CD4-positive, alpha-beta T cell treated with Interleukin-17A for 1 hour (primary cell): ENCODE data around the gene COA7.
"Not testable (repeated sequence)": the region's sequence is repeated elsewhere in the genome, so short reads cannot be mapped to it uniquely, and the experiment has no call there.

ENCODE experiments used
- DNase-seq: peaks from one replicate; pipeline ENCODE4 v3.0.0-alpha.2; 2020

The COA7 gene

GRCh38 chr1:52697795-52698674 lies at the start of gene COA7:
TSS of gene COA7 (minus strand) at chr1:52698347. CDS start at chr1:52698326, 21 bp downstream.
- peak; percentile 68 for DNase-seq

DNA sequence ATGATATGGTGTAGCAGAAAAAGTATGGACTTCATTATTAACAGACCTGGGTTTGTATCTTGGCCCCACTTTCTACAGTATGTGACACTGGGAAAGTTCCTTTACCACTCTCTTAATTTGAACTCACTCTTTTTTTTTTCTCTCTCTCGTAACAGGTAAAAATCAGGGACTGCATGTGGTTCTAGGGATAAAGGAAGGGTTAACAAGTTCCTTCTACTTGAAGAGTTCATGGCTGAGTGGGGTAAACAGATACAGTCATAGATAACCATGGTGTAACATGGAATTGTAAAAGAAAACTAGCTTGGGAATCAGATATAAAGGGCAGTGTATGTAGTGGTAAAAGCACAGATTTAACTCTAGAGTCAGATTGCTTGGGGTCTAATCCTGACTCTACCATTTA lies 49.3 kb upstream of the COA7 start:
- no peak for DNase-seq

- DNase-seq = no peak
These were observed 48.0 kb upstream of the COA7 start for GRCh38 chr1:52746189-52746588.

DNA sequence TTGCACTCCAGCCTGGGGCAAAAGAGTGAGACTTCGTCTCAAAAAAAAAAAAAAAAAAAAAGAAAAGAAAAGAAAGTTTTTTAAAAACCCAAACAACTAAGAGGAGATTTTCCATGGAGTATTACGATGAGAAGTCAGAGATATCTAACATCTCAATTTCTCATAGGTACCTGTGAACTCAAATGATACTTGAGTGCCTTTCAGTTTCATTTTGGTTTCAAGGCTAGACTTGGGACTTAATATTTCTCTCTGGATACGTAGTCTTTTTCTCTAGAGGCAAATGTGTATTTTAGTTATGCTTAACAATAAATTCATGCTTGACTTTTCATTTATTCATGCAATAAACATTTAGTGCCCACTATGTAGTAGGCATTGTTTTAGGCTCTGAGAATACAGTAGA lies 43.1 kb upstream of the COA7 start:
- peak; percentile 4 for DNase-seq

DNA sequence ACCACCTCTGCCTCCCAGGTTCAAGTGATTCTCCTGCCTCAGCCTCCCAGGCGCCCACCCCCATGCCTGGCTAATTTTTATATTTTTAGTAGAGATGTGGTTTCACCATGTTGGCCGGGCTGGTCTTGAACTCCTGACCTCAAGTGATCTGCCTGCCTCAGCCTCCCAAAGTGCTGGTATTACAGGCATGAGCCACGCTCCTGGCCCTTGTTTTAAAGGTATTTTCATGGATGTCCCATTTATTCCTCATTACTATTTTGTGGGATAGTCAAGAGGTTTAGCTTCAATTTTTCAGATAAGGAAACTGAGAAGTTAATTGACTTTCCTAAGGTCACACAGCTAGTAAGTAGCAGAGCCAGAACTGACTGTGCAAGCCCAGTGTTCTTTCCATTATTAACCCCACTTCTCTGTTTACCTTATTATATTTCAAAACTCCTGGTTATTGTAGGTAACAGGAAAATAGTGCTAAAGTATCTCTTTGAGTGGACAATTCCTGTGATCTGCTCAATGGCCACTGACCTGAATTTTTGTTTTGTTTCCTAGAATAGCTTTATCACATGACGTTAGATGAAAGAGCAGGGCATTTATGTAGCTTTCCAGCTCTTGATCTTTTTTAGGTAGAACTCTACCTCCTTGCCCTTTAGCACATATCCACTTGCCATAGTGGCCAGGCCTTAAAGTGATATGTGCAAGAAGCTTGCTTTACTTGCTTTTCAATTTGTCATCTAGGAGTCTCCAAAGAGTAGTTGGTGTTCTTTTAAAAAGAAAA lies 41.7 kb upstream of the COA7 start:
- no peak for DNase-seq

DNA sequence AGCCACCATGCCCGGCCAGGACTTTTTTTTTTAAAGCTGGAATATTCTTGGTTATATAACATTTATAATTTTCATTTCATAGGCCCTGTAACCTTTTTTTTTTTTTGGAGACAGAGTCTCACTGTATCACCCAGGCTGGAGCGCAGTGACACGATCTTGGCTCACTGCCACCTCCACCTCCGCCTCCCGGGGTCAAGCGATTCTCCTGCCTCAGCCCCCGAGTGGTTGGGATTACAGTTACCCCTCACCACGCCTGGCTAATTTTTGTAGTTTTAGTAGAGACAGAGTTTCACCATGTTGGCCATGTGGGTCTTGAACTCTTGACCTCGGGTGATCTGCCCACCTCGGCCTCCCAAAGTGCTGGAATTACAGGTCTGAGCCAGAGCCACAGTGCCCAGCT lies 40.7 kb upstream of the COA7 start:
- no peak for DNase-seq

GRCh38 chr1:52738148-52738547 lies 40.0 kb upstream of the COA7 start:
- no peak for DNase-seq

DNA sequence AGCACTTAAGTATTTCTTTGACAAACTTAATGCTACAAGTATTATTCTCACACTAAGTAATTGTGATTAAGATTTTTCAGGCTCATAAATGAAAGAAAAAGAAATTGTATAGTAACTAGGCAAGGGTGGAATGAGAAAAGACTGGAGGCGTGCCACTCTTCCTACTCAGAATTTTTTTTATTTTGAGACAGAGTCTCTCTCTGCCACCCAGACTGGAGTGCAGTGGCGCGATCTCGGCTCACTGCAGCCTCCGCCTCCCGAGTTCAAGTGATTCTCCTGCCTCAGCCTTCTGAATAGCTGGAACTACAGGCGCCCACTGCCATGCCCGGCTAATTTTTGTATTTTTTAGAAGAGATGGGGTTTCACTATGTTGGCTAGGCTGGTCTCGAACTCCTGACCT lies 37.2 kb upstream of the COA7 start:
- not testable (repeated sequence) for DNase-seq

DNA sequence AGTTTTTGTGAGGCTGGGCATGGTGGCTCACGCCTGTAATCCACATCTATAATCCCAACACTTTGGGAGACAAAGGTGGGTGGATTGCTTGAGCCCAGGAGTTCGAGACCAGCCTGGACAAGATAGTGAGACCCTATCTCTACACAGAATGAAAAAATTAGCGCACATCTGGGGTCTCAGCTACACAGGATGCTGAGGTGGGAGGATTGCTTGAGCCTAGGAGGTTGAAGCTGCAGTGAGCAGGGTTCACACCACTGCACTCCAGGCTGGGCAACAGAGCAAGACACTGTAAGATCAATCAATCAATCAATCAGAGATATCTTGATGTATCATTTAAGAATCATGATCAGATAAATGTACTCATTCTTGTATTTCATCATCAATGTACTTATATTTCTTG lies 35.2 kb upstream of the COA7 start:
- DNase-seq = no peak

GRCh38 chr1:52727956-52728656 lies 30.0 kb upstream of the COA7 start:
- no peak for DNase-seq

DNA sequence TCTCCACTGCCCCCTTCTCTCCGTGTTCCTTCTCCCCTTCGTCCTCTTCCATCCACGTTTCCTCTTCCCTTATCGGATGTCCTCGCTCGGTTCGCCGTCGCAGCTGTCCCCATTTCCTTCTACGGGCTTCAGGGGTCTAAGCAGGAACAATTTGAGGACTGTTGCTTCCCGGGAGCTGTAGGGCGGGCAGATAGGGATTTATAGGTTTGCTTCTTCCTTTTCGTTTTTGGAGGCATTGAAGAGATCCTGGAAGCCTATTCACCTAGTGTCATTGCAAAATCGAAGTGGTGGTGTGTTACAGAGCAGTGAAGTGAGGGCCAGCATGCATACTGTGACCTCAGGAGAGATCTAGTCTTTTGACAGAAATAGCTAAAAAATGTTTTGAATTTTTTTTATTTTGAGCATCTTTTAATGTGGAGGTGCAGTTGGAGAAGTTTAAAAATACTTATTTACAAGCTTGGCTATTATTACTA lies 29.0 kb upstream of the COA7 start:
- DNase-seq = no peak

- DNase-seq = peak; percentile 93
These were observed 28.3 kb upstream of the COA7 start, which contains the start of gene ZYG11B for GRCh38 chr1:52726265-52727113. TSS of gene ZYG11B (plus strand) at chr1:52726453. CDS start at chr1:52726654, 201 bp downstream.

DNA sequence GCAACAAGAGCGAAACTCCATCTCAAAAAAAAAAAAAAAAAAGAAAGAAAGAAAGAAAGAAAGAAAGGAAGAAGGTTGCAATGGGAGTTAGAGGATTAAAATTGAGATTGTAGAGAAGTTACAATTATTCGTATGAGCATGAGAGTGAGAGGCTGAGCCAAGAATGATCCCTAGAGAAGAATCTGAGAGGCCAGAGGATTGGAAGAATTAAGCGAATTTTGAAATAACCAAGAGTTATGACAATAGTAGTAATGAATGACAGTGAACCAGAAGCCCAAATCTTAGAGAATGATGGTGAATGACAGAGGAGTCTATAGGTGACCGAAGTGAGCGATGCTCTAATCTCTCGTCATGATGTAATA lies 27.7 kb upstream of the COA7 start:
- DNase-seq = no peak

GRCh38 chr1:52723260-52723659 lies 25.1 kb upstream of the COA7 start:
- no peak for DNase-seq

DNA sequence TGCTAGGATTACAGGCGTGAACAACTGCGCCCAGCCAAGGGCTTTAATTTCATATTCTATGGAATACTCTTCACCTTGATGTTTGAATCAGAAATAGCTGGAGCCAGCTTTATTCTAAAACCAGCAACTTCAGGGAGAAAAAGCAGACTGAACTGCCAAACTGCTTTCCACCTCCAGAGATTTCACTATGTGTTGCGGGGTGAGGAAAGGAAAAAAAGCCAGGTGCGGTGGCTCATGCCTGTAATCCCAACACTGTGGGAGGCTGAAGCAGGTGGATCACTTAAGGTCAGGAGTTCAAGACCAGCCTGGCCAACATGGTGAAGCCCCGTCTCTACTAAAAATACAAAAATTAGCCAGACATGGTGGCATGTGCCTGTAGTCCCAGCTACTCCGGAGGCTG lies 17.1 kb upstream of the COA7 start:
- not testable (repeated sequence) for DNase-seq

- no peak for DNase-seq
These were observed 15.4 kb upstream of the COA7 start for GRCh38 chr1:52713590-52713989.

DNA sequence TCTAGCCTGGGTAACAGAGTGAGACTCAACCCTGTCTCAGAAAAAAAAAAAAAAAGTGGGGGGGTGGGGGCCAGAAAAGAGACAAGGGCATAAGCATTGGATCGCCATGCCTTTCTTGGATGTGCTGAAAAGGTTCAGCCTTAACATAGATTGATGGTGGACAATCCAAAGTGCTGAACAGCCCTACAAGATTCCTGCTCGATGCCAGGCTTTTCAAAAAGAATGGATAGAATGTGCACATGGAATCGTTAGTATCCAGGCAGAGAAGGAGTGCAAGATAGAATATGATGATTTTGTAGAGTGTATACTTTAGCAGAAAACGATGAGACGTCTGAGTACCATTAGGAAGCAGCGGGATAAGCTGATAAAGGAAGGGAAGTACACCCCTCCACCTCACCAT lies 10.9 kb upstream of the COA7 start:
- DNase-seq = no peak

DNA sequence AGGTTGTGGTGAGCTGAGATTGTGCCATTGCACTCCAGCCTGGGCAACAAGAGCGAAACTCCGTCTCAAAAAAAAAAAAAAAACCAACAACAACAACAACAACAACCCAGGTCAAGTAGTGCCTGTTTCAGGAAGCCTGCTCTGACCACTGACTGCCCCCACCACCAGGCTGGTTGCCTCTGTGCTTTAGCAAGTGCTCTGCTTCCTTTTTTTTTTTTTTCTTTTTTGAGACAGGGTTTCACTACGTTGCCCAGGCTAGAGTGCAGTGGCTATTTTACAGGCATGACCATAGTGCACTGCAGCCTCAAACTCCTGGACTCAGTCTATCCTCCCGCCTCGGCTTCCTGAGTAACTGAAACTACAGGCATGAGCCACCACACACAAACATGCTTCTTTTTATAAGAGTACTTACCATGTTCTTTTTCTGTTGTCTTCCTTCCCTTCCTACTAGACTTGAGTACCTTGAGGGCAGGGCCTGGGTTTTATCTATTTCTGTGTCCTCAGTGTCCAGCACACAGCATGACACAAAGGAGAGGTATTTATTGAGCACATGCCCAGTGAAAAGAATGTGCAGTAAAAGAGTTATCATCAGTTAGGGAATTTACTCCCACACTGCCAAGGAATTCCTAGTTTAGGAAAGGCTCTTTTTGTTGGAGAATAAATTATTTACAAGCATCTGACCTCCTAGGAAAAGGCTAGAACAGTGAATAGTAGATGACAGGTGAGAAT lies 9.9 kb upstream of the COA7 start:
- no peak for DNase-seq

DNA sequence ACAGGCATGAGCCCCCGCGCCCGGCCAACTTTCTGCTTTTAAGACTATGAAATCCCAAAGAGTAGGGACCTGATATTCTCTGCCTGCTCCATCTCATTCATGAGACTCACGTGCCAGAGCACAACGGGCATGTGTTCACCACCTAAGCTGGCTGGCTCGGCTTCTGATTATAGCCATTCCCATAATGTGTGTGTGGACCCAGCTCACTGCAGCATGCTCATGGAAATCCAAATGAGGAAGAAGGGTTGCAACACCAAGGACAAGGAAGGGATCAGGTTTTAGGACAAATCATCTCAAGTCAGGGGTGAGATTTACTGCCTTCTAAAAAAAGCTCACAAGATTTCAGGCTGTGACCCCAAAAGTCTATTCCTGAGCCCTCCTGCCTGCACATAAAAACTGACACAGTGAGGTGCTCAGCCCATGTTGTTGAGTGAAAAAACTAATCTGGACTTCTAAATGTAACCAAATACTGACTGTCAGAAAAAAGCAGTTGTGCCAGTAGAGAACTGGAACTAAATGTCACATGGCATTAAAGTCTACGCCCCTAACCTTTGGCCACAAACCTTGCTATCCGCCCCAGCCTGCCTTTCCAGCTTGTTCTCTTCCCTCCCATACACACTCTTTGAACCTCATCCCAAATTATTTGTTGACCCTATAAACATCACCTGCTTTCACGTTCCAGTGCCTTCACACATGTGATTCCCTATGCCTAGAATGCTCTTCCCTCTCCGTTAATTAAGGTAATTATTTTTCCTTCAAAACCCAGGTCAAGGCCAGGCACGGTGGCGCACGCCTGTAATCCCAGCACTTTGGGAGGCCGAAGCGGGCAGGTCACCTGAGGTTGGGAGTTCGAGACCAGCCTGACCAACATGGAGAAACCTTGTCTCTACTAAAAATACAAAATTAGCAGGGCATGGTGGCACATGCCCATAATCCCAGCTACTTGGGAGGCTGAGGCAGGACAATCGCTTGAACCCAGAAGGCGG lies 9.1 kb upstream of the COA7 start:
- no peak for DNase-seq

DNA sequence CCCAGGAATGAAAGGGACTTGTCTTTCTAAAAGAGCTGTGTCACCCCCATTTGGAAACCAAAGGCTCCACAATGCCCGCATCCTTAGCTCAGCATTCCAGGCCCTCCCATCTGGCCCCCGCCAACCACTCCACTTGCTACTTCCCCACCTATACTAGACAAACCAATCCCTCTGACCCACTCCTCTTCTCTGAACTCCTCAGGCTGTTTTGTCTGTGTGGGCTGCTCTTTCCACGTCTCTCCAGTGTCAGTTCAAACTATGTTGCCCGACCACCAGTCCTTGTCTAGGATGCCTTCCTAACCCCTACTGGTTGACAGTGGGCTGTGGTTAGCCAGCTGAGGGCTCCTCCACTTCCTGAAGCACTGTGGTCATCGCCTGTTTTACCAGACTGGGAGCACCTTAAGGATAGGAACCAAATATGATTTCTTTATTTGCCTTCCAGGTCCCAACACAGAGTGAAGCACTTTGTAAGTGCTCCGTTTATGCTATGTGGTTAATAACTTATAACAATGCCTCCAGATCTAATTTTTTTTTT lies 8.1 kb upstream of the COA7 start:
- no peak for DNase-seq
